Measurements from ENCODE around the gene TIMM8B. TPM values are rescaled to one million over a fixed set of nuclear protein-coding genes. Genes with fewer than 3 reads are reported as not detected.

TIMM8B gene
- total RNA-seq, 1 experiment from 2014 or later: 42.4 TPM

- ChIA-PET CTCF (no interaction called here), POLR2A (ENCODE audit: unreplicated experiment) (interaction anchor here (0.6 to 0.7 kb wide), 4 partner anchors 61 to 788 kb away, joined by 5 to 14 read pairs (median 5); no protein-coding TSS in a partner anchor)
- DNase-seq: no peak
- Histone ChIP-seq H3K4me1 (replicated peaks; ENCODE audit: insufficient read depth) (peaks cover 21% of the 10 kb centered on the region), H3F3A (ENCODE audit: insufficient read depth, low read depth) (peaks cover 36% of the 10 kb centered on the region), H4K20me1 (ENCODE audit: insufficient read depth) (no peaks in the 10 kb centered on the region), H3K9me2 (ENCODE audit: insufficient read depth) (no peaks in the 10 kb centered on the region), H3K36me3 (ENCODE audit: low read depth) (peaks cover 63% of the 10 kb centered on the region), H3K27me3 (ENCODE audit: insufficient read depth, low read depth) (no peaks in the 10 kb centered on the region), H3K4me3 (peak overlapping the region; percentile 96), H3K9me3 (ENCODE audit: insufficient read depth, low read depth) (no peaks in the 10 kb centered on the region), H2AFZ (peak overlapping the region; percentile 91), H3K4me2 (peak overlapping the region; percentile 77), H3K27ac (no peak overlapping the region), H3K79me2 (ENCODE audit: low read depth) (peaks cover 55% of the 10 kb centered on the region)
- intact Hi-C loops (cut with micrococcal nuclease; ENCODE audit: unreplicated experiment): loop anchor here (2.0 kb wide), 1 partner anchor 208 kb away; the partner anchor contains the start of genes CFAP68 and FDXACB1
- TF ChIP-seq EZH2 (IDR thresholded peaks at IDR 0.05; ENCODE audit: low read depth) (no peak), CTCF (conservative IDR thresholded peaks at IDR 0.05) (no peak)
- no TSS peak for BruUV-seq (replicated peaks)
These were observed 656 bp upstream of the TIMM8B start for GRCh38 chr11:112087212-112087611.

DNA sequence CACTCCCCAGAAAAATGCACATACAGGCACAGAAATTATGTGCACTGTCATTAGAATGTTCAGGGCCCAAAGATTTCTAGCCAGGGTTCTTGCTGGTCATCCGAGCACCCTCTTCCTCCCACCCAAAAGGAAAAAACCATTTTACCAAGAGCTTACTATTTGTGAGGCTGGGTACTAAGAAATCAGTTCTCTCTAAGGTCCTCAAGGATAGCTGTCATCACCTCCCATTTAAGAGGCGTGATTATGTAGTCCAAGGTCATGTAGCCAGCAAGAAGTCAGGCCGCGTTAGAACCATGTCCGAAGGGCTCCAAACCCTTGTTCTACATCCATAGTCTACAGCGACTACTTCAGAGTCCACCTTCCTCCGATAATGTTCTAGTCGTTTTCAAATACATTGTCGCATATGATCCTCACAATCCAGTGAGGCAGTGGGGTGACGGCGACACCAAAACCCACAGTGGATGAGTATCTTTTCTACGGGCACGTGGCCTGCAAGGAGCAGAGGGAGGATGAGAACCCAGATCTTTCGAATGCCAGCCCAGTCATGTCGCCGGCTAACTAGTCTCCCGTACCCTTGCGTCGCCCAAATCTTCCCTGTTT lies 634 bp downstream of the TIMM8B start:
- H3K79me2 ChIP-seq (ENCODE audit: low read depth): peaks cover 55% of the 10 kb centered on the region
- peak overlapping the region; percentile 91 for H2AFZ ChIP-seq
- peaks cover 57% of the 10 kb centered on the region for H3K36me3 ChIP-seq (ENCODE audit: low read depth)

GRCh38 chr11:112082729-112083128 lies 3.8 kb downstream of the TIMM8B start:
- Histone ChIP-seq H3K9me3 (ENCODE audit: insufficient read depth, low read depth) (no peaks in the 10 kb centered on the region), H3F3A (ENCODE audit: insufficient read depth, low read depth) (peaks cover 64% of the 10 kb centered on the region), H3K4me1 (replicated peaks; ENCODE audit: insufficient read depth) (peaks cover 12% of the 10 kb centered on the region), H3K27ac (peak overlapping the region; percentile 33; the same call in 1 of the 2 replicates), H4K20me1 (ENCODE audit: insufficient read depth) (no peaks in the 10 kb centered on the region), H3K4me3 (no peak overlapping the region), H3K4me2 (no peak overlapping the region), H3K79me2 (ENCODE audit: low read depth) (peaks cover 30% of the 10 kb centered on the region), H2AFZ (no peak overlapping the region), H3K36me3 (ENCODE audit: low read depth) (peaks cover 60% of the 10 kb centered on the region), H3K9me2 (ENCODE audit: insufficient read depth) (no peaks in the 10 kb centered on the region), H3K27me3 (ENCODE audit: insufficient read depth, low read depth) (no peaks in the 10 kb centered on the region)
- no peak for DNase-seq
- intact Hi-C loops (cut with micrococcal nuclease; ENCODE audit: unreplicated experiment): no loop called here
- TF ChIP-seq EZH2 (IDR thresholded peaks at IDR 0.05; ENCODE audit: low read depth): no peak
- TF ChIP-seq CTCF (conservative IDR thresholded peaks at IDR 0.05): no peak
- no TSS peak for BruUV-seq (replicated peaks)
- ChIA-PET CTCF (no interaction called here), POLR2A (ENCODE audit: unreplicated experiment) (no interaction called here)

More for the DNA sequence above, 634 bp downstream of the TIMM8B start:
- H3K4me3 ChIP-seq: peak overlapping the region; percentile 96
- H4K20me1 ChIP-seq (ENCODE audit: insufficient read depth): no peaks in the 10 kb centered on the region
- no peaks in the 10 kb centered on the region for H3K27me3 ChIP-seq (ENCODE audit: insufficient read depth, low read depth)
- peak overlapping the region; percentile 93 for H3K4me2 ChIP-seq
- intact Hi-C loops (cut with micrococcal nuclease; ENCODE audit: unreplicated experiment): loop anchor here (2.0 kb wide), 1 partner anchor 207 kb away; the partner anchor contains the start of genes CFAP68 and FDXACB1
- ChIA-PET POLR2A (ENCODE audit: unreplicated experiment) (interaction anchor here (0.7 kb wide), 1 partner anchor 87 kb away, joined by 4 read pairs; no protein-coding TSS in a partner anchor), CTCF (interaction anchor here (0.6 kb wide), 1 partner anchor 260 kb away, joined by 3 read pairs; no protein-coding TSS in a partner anchor)
- H3F3A ChIP-seq (ENCODE audit: insufficient read depth, low read depth): peaks cover 47% of the 10 kb centered on the region
- TSS peak; percentile 65 for BruUV-seq (replicated peaks)
- peaks cover 21% of the 10 kb centered on the region for H3K4me1 ChIP-seq (replicated peaks; ENCODE audit: insufficient read depth)
- no peaks in the 10 kb centered on the region for H3K9me3 ChIP-seq (ENCODE audit: insufficient read depth, low read depth)
- H3K9me2 ChIP-seq (ENCODE audit: insufficient read depth): no peaks in the 10 kb centered on the region
- DNase-seq: no peak
- peak overlapping the region; percentile 26 for H3K27ac ChIP-seq
- TF ChIP-seq CTCF (conservative IDR thresholded peaks at IDR 0.05) (no peak), EZH2 (IDR thresholded peaks at IDR 0.05; ENCODE audit: low read depth) (no peak)

All from PC-9 (cell line).